Nucleus accumbens (tissue), 56 donors: ENCODE measurements around the gene ADSS1.
"Not testable (repeated sequence)": the region's sequence is repeated elsewhere in the genome, so short reads cannot be mapped to it uniquely, and the experiment has no call there.

Source experiments
- DNase-seq, 56 donors: peaks; one replicate each; lab custom pipeline; 2025; lab: John Stamatoyannopoulos, UW

ADSS1 gene

GRCh38 chr14:104742586-104743455 lies 18.8 kb downstream of the ADSS1 start:
- DNase-seq: no peak

DNA sequence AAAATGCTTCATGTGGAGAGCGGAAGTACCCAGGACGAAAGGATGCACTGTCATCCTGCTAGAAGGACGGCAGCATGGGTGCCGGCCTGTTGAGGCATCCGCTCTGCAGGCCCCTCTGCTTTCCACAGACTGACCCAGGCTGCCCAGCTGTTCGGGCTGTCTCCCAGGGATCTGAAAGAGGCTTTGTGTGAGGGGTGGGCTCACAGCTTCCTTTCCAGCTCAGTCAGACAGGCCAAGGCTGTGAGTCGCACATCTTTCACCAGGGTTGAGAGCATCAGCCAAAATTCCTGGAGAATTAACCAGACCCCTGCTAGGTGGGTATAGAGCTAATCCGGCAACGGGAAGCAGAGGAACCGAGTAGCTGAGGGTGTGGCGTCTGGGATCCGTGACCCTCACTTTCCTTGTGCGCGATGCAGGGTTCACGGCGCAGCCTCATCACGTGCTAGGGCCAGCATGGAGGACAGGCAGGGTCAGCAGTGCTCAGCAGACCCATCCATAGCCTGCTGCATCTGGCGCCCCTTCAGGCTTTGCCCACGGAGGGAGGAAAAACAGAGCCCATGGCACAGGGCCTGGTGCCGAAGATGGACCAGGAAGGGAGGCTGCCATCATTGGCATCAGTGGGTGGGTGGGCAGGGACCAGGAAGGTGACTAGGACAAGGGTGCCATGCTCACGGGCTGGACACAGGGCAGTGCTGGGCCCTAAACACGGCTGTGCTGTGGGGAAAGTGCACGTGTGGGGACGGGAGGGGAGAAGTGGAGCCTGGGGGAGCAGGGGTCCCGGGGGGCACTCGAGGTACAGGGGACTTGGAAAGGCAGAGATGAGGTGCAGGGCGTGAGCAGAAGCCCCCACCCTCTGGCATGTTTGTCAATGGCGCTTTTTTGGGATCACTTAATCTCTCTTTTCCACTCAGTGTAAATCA lies 19.7 kb downstream of the ADSS1 start:
- DNase-seq: peak in 27 of 56 donors; percentile 12 to 66 (median 42)

DNA sequence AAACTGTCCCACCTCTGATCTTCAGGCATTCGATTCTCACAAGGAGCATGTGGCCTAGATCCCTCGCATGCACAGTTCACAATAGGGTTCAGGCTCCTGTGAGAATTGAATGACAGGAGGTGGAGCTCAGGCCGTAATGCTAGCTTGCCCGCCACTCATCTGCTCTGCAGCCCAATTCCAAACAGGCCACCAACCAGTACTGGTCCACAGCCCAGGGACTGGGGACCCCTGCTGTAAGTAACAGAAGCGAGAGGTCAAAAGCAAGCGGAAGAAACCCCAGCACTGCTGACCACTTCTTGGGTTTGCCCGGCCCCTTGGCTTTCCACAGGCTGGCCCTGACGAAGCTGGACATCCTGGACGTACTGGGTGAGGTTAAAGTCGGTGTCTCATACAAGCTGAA lies 20.5 kb downstream of the ADSS1 start:
- no peak for DNase-seq

DNA sequence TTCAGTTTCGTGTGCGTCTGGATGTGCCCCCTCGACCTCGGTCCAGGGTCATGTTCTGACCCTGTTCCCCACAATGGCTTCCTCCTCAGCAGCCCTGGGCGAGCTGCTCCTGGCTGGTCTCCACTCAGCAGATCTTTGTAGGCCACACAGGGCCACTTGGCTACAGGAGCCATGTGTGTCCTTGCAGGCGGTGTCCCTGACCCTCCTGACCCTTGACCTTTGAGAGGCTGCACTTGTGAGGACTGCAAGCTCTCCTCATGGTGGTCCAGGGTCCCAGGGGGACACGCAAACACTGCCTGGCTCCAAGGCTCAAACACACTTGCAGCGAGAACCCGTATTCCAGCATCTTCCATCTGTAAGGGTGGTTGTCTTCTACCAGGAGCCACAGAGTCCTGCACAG lies 21.4 kb downstream of the ADSS1 start:
- no peak for DNase-seq

- DNase-seq: no peak
These were observed 22.1 kb downstream of the ADSS1 start for GRCh38 chr14:104746071-104746545.

GRCh38 chr14:104746934-104747481 lies 23.0 kb downstream of the ADSS1 start:
- peak in 7 of 56 donors; percentile 20 to 47 (median 33) for DNase-seq

- DNase-seq: no peak
These were observed 23.8 kb downstream of the ADSS1 start for GRCh38 chr14:104747876-104748275.

- DNase-seq: peak in 41 of 56 donors; percentile 29 to 82 (median 62)
These were observed 25.2 kb downstream of the ADSS1 start for GRCh38 chr14:104749111-104749649.

GRCh38 chr14:104750056-104750752 lies 26.2 kb downstream of the ADSS1 start:
- no peak for DNase-seq

- DNase-seq: not testable (repeated sequence)
These were observed 26.7 kb downstream of the ADSS1 start for GRCh38 chr14:104750753-104751057.

- peak in 1 of 56 donors; percentile 68 for DNase-seq
These were observed 27.8 kb downstream of the ADSS1 start for GRCh38 chr14:104751539-104752422.

DNA sequence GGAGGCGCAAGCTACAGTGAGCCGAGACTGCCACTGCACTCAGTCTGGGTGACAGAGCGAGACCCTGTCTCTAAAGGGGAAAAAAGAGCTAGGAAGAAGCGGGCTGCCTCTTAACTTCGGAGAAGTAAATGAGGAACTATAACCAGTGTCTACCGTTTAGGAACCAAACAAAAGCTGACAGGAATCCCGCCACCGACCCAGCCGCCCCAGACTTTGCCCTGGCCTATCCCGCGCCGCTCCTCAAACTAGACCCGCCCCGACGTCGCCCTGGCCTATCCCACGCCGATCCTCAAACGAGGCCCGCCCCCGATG lies 28.4 kb downstream of the ADSS1 start:
- DNase-seq: no peak

DNA sequence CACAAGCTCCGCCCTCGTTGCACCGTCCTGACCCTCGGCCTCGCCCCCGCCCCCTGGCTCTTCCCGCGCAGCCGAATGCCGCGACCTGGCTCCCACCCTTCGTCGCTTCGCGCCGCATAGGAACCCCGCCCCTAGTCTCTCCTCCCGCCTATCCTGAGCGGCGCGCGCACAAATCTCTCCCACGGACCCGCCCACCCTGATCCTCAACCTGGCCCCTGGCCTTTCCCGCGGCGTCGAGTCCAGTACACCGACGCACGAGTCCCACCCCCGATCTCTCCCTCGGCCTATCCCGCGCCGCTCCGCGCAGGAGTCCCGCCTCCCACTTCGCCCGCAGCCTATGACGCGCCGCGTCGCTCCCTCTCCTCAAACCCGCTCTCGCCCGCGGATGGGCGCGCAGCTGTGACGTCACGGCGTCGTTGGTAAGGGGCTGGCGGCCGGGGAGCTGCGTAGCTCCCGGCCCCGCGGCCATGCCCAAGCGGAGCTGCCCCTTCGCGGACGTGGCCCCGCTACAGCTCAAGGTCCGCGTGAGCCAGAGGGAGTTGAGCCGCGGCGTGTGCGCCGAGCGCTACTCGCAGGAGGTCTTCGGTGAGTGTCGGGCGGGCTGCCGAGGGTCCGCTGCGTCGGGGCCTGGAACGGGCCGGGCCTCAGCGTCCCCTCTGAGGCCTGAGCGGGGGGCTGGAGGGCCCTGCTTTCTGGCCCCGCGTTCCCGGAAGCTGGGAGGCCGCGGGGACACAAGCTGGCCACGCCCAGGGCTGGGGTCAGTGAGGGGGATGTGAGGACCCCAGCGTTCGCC lies 28.9 kb downstream of the ADSS1 start, which contains the start of gene SIVA1:
Gene SIVA1 (plus strand): TSS at position 413 of the 793 bp plus-strand sequence. CDS start 55 bp downstream, at position 468.
- peak; percentile 87 to 100 (median 99) for DNase-seq

DNA sequence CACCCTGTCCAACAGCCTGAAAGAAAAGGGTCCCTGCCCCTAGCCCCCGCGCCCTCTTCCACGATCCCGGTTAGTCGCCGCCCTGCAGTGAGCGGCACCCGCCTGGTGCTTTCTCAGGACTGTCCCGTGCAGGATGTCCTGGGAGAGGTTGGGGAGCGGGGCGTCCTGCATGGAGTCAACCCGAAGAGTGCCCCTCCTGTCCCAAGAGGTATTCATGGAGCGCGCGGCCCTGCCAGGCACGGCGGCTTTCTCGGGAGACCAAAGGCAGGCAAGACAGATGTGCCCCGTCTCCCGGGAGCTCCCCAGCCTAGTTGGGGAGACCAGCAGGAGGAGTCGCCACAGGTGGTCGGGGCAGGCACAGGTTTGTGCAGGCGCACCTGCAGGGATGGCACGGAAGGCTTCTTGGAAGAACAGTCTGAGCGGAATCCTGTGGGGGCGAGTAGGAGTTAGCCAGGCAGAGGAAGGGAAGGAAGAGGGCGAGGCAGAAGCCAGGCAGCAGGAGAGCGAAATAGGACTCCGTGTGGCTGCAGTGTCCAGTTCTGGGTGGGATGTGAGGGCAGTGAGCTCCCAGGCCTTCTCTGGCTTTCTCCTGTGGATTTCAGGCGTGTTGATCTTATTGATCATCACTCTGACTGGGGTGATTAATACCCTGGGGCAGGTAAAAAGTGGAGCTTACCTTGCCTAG lies 29.6 kb downstream of the ADSS1 start:
- peak in 1 of 56 donors; percentile 48 for DNase-seq

- DNase-seq: no peak
These were observed 30.3 kb downstream of the ADSS1 start for GRCh38 chr14:104754213-104754851.

GRCh38 chr14:104755621-104756020 lies 31.6 kb downstream of the ADSS1 start:
- no peak for DNase-seq
